GM12878 (cell line): ENCODE data around the gene AAGAB.

Experiments
- EGR1 ChIP-seq, 2 experiments: IDR thresholded peaks; 1 replicate in 1 of 2; 2 replicates in 1 of 2; pipeline ENCODE4 v1.6.1; 2011 to 2012; ENCODE audit warnings: low read depth in 2 of 2, low read length in 2 of 2, borderline replicate concordance in 1 of 2, mild to moderate bottlenecking in 1 of 2, moderate library complexity in 1 of 2
- MYC ChIP-seq: IDR thresholded peaks from 2 replicates; pipeline ENCODE4 v1.6.1; 2011; ENCODE audit warnings: mild to moderate bottlenecking, low read length, moderate library complexity, inconsistent platforms; ENCODE audit not compliant: insufficient read depth, insufficient replicate concordance, insufficient read length, severe bottlenecking
- POLR2A ChIP-seq: IDR thresholded peaks from 2 replicates; pipeline ENCODE4 v1.6.1; 2011; ENCODE audit warnings: low read depth, mild to moderate bottlenecking, low read length
- POLR2AphosphoS5 ChIP-seq: IDR thresholded peaks from 2 replicates; pipeline ENCODE4 v1.6.1; 2011; ENCODE audit warnings: mild to moderate bottlenecking, low read length, inconsistent platforms
- SIN3A ChIP-seq: IDR thresholded peaks from 2 replicates; pipeline ENCODE4 v1.6.1; 2012; ENCODE audit warnings: low read depth, low read length, improper control_type of control experiment
- TF ChIP-seq, protein P1 (sequence below), 3 experiments: IDR thresholded peaks in 2 of 3; conservative IDR thresholded peaks in 1 of 3; 2 replicates each; pipeline ENCODE4 v1.5.1; 2011; ENCODE audit warnings: low read depth in 3 of 3, low read length in 3 of 3, mild to moderate bottlenecking in 3 of 3, control low read depth in 2 of 3, moderate library complexity in 2 of 3, inconsistent platforms in 1 of 3, mixed read lengths in 1 of 3; ENCODE audit not compliant: control insufficient read depth in 2 of 3, insufficient read depth in 1 of 3; ENCODE audit errors: extremely low read depth in 1 of 3
- TF ChIP-seq, protein P2 (sequence below): IDR thresholded peaks from 2 replicates; pipeline ENCODE4 v1.6.1; 2011; ENCODE audit warnings: low read depth, low read length, improper control_type of control experiment, borderline replicate concordance
- TF ChIP-seq, protein P3 (sequence below): fragments of 450-650 bp; IDR thresholded peaks from 2 replicates; pipeline ENCODE4 v1.6.1; 2017; ENCODE audit warnings: mild to moderate bottlenecking

DNA sequence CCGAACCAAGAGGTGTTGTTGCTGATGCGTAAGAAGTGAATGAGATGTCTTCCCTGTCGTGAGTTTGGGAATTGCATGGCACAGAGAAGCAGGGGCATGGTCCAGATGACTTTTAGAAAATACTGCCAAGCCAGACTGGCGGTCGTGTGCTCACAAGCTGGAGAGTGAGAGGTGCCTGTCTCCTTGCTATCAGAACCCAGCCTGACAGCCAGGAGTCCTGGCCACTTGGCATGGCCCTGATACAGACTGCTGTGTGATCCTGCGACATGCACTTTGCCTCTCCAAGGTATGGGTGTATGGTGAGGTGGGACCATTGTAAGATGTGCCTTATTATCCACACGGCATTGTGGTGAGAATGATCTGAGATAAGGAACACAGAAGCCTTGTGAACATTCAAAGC is 96.1 kb downstream of the AAGAB start:
- TF ChIP-seq, protein P1, sequence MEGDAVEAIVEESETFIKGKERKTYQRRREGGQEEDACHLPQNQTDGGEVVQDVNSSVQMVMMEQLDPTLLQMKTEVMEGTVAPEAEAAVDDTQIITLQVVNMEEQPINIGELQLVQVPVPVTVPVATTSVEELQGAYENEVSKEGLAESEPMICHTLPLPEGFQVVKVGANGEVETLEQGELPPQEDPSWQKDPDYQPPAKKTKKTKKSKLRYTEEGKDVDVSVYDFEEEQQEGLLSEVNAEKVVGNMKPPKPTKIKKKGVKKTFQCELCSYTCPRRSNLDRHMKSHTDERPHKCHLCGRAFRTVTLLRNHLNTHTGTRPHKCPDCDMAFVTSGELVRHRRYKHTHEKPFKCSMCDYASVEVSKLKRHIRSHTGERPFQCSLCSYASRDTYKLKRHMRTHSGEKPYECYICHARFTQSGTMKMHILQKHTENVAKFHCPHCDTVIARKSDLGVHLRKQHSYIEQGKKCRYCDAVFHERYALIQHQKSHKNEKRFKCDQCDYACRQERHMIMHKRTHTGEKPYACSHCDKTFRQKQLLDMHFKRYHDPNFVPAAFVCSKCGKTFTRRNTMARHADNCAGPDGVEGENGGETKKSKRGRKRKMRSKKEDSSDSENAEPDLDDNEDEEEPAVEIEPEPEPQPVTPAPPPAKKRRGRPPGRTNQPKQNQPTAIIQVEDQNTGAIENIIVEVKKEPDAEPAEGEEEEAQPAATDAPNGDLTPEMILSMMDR (IDR thresholded peaks at IDR 0.05 in 2 of 3, conservative IDR thresholded peaks at IDR 0.05 in 1 of 3; ENCODE audit: control insufficient read depth in 2 of 3, extremely low read depth in 1 of 3, insufficient read depth in 1 of 3, low read depth in 3 of 3, low read length in 3 of 3), result no peak
- TF ChIP-seq, protein P2, sequence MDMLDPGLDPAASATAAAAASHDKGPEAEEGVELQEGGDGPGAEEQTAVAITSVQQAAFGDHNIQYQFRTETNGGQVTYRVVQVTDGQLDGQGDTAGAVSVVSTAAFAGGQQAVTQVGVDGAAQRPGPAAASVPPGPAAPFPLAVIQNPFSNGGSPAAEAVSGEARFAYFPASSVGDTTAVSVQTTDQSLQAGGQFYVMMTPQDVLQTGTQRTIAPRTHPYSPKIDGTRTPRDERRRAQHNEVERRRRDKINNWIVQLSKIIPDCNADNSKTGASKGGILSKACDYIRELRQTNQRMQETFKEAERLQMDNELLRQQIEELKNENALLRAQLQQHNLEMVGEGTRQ, result no peak
- TF ChIP-seq SIN3A (no peak), EGR1 (IDR thresholded peaks at IDR 0.05; ENCODE audit: borderline replicate concordance in 1 of 2, low read depth in 2 of 2, low read length in 2 of 2) (no peak), POLR2A (no peak), MYC (no peak), POLR2AphosphoS5 (no peak)
- TF ChIP-seq, protein P3, sequence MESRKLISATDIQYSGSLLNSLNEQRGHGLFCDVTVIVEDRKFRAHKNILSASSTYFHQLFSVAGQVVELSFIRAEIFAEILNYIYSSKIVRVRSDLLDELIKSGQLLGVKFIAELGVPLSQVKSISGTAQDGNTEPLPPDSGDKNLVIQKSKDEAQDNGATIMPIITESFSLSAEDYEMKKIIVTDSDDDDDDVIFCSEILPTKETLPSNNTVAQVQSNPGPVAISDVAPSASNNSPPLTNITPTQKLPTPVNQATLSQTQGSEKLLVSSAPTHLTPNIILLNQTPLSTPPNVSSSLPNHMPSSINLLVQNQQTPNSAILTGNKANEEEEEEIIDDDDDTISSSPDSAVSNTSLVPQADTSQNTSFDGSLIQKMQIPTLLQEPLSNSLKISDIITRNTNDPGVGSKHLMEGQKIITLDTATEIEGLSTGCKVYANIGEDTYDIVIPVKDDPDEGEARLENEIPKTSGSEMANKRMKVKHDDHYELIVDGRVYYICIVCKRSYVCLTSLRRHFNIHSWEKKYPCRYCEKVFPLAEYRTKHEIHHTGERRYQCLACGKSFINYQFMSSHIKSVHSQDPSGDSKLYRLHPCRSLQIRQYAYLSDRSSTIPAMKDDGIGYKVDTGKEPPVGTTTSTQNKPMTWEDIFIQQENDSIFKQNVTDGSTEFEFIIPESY, result no peak
